MM.1S (cell line): ENCODE results near the gene SLC13A2.

Source experiments
- DNase-seq: peaks from one replicate; pipeline ENCODE4 v3.0.0-alpha.2; 2015
- H2AFZ ChIP-seq: fragments of 300-600 bp; sonication (generic); 2 replicates; pipeline ENCODE4 v1.6.0; 2016; ENCODE audit warnings: antibody characterized with exemption, low read length
- H3F3A ChIP-seq: fragments of 300-600 bp; sonication (generic); 2 replicates; pipeline ENCODE4 v1.6.1; 2016; ENCODE audit warnings: mild to moderate bottlenecking, antibody characterized with exemption, low read length, moderate library complexity, mixed read lengths; ENCODE audit not compliant: insufficient read depth
- H3K27ac ChIP-seq: fragments of 300-600 bp; sonication (generic); 2 replicates; pipeline ENCODE4 v1.5.1; 2016; ENCODE audit warnings: mild to moderate bottlenecking, low read length
- H3K27me3 ChIP-seq: fragments of 300-600 bp; sonication (generic); replicated peaks from 2 replicates; pipeline ENCODE4 v1.6.0; 2016; ENCODE audit warnings: low read length; ENCODE audit not compliant: insufficient read depth
- H3K36me3 ChIP-seq: fragments of 300-600 bp; sonication (generic); replicated peaks from 2 replicates; pipeline ENCODE4 v1.6.1; 2016; ENCODE audit warnings: mild to moderate bottlenecking, low read length, mixed read lengths; ENCODE audit not compliant: insufficient read depth
- H3K4me1 ChIP-seq: fragments of 300-600 bp; sonication (generic); 2 replicates; pipeline ENCODE4 v1.6.1; 2016; ENCODE audit warnings: low read length, mixed read lengths
- H3K4me2 ChIP-seq: fragments of 300-600 bp; sonication (generic); 2 replicates; pipeline ENCODE4 v1.6.0; 2016; ENCODE audit warnings: low read depth, low read length
- H3K4me3 ChIP-seq: fragments of 300-600 bp; sonication (generic); 2 replicates; pipeline ENCODE4 v1.5.1; 2016; ENCODE audit warnings: low read length, mixed read lengths
- H3K79me2 ChIP-seq: fragments of 300-600 bp; sonication (generic); 2 replicates; pipeline ENCODE4 v1.6.1; 2016; ENCODE audit warnings: mixed run types, low read length, mixed read lengths
- H3K9ac ChIP-seq: fragments of 300-600 bp; sonication (generic); 2 replicates; pipeline ENCODE4 v1.6.1; 2016; ENCODE audit warnings: low read length, mixed read lengths
- H3K9me2 ChIP-seq: fragments of 300-600 bp; sonication (generic); replicated peaks from 2 replicates; pipeline ENCODE4 v1.6.1; 2016; ENCODE audit warnings: mild to moderate bottlenecking, low read length, mixed read lengths; ENCODE audit not compliant: insufficient read depth
- H3K9me3 ChIP-seq: fragments of 300-600 bp; sonication (generic); replicated peaks from 2 replicates; pipeline ENCODE4 v1.6.1; 2016; ENCODE audit warnings: mild to moderate bottlenecking, low read length, mixed read lengths; ENCODE audit not compliant: insufficient read depth
- H4K20me1 ChIP-seq: fragments of 300-600 bp; sonication (generic); 2 replicates; pipeline ENCODE4 v1.6.1; 2016; ENCODE audit warnings: mild to moderate bottlenecking, low read length, moderate library complexity, mixed read lengths; ENCODE audit not compliant: insufficient read depth
- EZH2 ChIP-seq: fragments of 300-600 bp; sonication (generic); optimal IDR thresholded peaks from 2 replicates; pipeline ENCODE3; 2017; ENCODE audit warnings: low read depth, mild to moderate bottlenecking, antibody characterized with exemption, low read length, mixed read lengths
- EZH2phosphoT487 ChIP-seq: fragments of 300-600 bp; sonication (generic); IDR thresholded peaks from 2 replicates; pipeline ENCODE4 v1.6.1; 2018; ENCODE audit warnings: antibody characterized with exemption, low read length
- TF ChIP-seq, protein P1 (sequence below): fragments of 300-600 bp; sonication (generic); IDR thresholded peaks from 2 replicates; pipeline ENCODE4 v1.5.1; 2016; ENCODE audit warnings: antibody characterized with exemption, low read length, mixed read lengths

The SLC13A2 gene

DNA sequence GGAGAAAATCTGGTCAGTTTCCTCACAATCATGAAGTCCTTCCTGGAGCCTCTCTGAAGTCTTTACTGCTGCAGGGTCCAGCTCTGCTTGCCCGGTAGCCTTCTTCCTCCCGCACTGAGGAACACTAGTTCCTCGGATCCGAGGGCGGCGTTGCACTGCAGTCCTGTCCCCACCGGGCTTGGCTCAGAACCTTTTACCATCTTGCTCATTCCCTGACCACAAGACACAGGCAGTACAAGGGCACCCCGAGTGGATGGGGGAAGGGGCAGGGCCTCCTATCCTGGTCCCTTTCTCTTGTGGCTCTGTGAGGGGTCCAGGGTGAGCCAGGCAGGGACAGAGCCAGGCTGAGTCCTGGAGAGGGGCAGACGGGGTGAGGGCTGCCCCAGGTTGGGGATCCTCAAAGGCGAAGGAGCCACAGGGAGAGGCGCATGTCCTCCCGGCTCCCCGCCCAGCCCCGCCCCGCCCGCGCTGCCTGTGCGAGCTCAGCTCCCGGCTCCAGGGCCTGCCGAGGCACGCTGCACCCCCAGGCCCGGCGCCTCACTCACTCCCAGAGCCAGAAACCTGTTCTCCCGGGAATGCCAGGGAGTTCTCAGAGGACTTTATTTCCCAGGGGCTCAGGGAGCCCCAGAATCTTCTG, 34.2 kb downstream of the SLC13A2 start:
- Histone ChIP-seq H3K27me3 (peaks cover 96% of the 10 kb centered on the region), H3K27ac (no peak overlapping the region), H3K4me2 (no peak overlapping the region), H4K20me1 (no peaks in the 10 kb centered on the region), H3K9me2 (no peaks in the 10 kb centered on the region), H3K4me1 (no peaks in the 10 kb centered on the region), H3K9me3 (no peaks in the 10 kb centered on the region), H3F3A (no peaks in the 10 kb centered on the region), H2AFZ (no peak overlapping the region), H3K4me3 (no peak overlapping the region), H3K36me3 (no peaks in the 10 kb centered on the region), H3K9ac (no peak overlapping the region), H3K79me2 (no peaks in the 10 kb centered on the region)
- TF ChIP-seq, protein P1, sequence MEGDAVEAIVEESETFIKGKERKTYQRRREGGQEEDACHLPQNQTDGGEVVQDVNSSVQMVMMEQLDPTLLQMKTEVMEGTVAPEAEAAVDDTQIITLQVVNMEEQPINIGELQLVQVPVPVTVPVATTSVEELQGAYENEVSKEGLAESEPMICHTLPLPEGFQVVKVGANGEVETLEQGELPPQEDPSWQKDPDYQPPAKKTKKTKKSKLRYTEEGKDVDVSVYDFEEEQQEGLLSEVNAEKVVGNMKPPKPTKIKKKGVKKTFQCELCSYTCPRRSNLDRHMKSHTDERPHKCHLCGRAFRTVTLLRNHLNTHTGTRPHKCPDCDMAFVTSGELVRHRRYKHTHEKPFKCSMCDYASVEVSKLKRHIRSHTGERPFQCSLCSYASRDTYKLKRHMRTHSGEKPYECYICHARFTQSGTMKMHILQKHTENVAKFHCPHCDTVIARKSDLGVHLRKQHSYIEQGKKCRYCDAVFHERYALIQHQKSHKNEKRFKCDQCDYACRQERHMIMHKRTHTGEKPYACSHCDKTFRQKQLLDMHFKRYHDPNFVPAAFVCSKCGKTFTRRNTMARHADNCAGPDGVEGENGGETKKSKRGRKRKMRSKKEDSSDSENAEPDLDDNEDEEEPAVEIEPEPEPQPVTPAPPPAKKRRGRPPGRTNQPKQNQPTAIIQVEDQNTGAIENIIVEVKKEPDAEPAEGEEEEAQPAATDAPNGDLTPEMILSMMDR = no peak
- TF ChIP-seq EZH2 = no peak
- no peak for TF ChIP-seq EZH2phosphoT487
- no peak for DNase-seq

- Histone ChIP-seq H3K9me2 (no peaks in the 10 kb centered on the region), H3K9ac (no peak overlapping the region), H3K27ac (no peak overlapping the region), H3F3A (no peaks in the 10 kb centered on the region), H3K4me3 (no peak overlapping the region), H3K27me3 (peaks cover 96% of the 10 kb centered on the region), H2AFZ (no peak overlapping the region), H3K4me1 (no peaks in the 10 kb centered on the region), H3K36me3 (no peaks in the 10 kb centered on the region), H4K20me1 (no peaks in the 10 kb centered on the region), H3K9me3 (no peaks in the 10 kb centered on the region), H3K79me2 (no peaks in the 10 kb centered on the region), H3K4me2 (no peak overlapping the region)
- no peak for TF ChIP-seq EZH2phosphoT487
- no peak for TF ChIP-seq EZH2
- TF ChIP-seq, protein P1 = no peak
- DNase-seq = no peak
These were observed 34.8 kb downstream of the SLC13A2 start for GRCh38 chr17:28508211-28508724.

DNA sequence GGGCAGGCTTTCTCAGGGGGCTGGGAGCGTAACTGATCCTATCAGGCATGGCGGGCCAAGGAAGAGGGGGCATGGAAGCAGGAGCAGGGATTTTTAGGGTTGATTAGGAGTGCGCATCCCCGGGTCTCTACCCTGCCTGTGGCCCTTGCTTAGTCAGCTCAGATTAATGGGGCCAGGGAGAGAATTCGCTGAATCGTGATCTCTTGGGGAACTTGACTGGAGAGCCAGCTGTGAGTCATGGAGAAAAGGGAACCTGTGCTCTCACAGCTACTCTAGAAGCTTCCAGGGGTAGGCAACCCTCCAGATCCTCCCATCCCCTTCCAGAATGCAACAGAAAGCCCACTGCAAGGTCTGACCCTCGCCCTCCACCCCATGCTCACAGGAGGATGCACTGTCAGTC, 36.3 kb downstream of the SLC13A2 start:
- H3K4me3 ChIP-seq = no peak overlapping the region
- no peak overlapping the region for H3K9ac ChIP-seq
- no peaks in the 10 kb centered on the region for H3K9me3 ChIP-seq
- H3K4me2 ChIP-seq = no peak overlapping the region
- H3K27me3 ChIP-seq = peaks cover 98% of the 10 kb centered on the region
- H3K27ac ChIP-seq = no peak overlapping the region
- no peak for DNase-seq
- TF ChIP-seq EZH2 (no peak), EZH2phosphoT487 (no peak)
- TF ChIP-seq, protein P1 = no peak
- no peaks in the 10 kb centered on the region for H3K79me2 ChIP-seq
- H3K9me2 ChIP-seq = no peaks in the 10 kb centered on the region
- no peak overlapping the region for H2AFZ ChIP-seq
- no peaks in the 10 kb centered on the region for H3F3A ChIP-seq
- H3K4me1 ChIP-seq = no peaks in the 10 kb centered on the region
- no peaks in the 10 kb centered on the region for H4K20me1 ChIP-seq
- no peaks in the 10 kb centered on the region for H3K36me3 ChIP-seq
